ENCODE measurements around the gene SV2C.

The SV2C gene

GRCh38 chr5:76162335-76162734 lies 79.2 kb downstream of the SV2C start:
- Histone ChIP-seq H3K9ac (ENCODE audit: low read depth, low read length, poor library complexity, severe bottlenecking) (no peak overlapping the region), H3F3A (ENCODE audit: low read depth) (no peaks in the 10 kb centered on the region), H4K20me1 (ENCODE audit: insufficient read depth, low read length, poor library complexity, severe bottlenecking) (no peaks in the 10 kb centered on the region), H2AFZ (ENCODE audit: low read length) (no peak overlapping the region), H3K4me2 (ENCODE audit: low read depth, low read length, poor library complexity, severe bottlenecking) (no peak overlapping the region), H3K4me1 (ENCODE audit: insufficient read depth, low read length, poor library complexity, severe bottlenecking) (no peaks in the 10 kb centered on the region), H3K9me2 (replicated peaks; ENCODE audit: low read depth, low read length) (no peaks in the 10 kb centered on the region), H3K4me3 (ENCODE audit: low read length, poor library complexity, severe bottlenecking) (no peak overlapping the region), H3K9me3 (ENCODE audit: insufficient read depth, low read depth, low read length) (no peaks in the 10 kb centered on the region), H3K36me3 (ENCODE audit: insufficient read depth, low read length) (no peaks in the 10 kb centered on the region), H3K79me2 (ENCODE audit: insufficient read depth, low read length) (no peaks in the 10 kb centered on the region), H3K27me3 (ENCODE audit: insufficient read depth, low read length, poor library complexity, severe bottlenecking) (peaks cover under 1% of the 10 kb centered on the region)
- TF ChIP-seq CTCF (conservative IDR thresholded peaks at IDR 0.05; ENCODE audit: low read length), result no peak
- no peak for TF ChIP-seq EZH2phosphoT487 (IDR thresholded peaks at IDR 0.05; ENCODE audit: borderline replicate concordance)

GRCh38 chr5:76163111-76163628 lies 80.0 kb downstream of the SV2C start:
- Histone ChIP-seq H3K9ac (ENCODE audit: low read depth, low read length, poor library complexity, severe bottlenecking) (no peak overlapping the region), H4K20me1 (ENCODE audit: insufficient read depth, low read length, poor library complexity, severe bottlenecking) (no peaks in the 10 kb centered on the region), H3K36me3 (ENCODE audit: insufficient read depth, low read length) (no peaks in the 10 kb centered on the region), H3F3A (ENCODE audit: low read depth) (no peaks in the 10 kb centered on the region), H3K27me3 (ENCODE audit: insufficient read depth, low read length, poor library complexity, severe bottlenecking) (no peaks in the 10 kb centered on the region), H3K79me2 (ENCODE audit: insufficient read depth, low read length) (no peaks in the 10 kb centered on the region), H2AFZ (ENCODE audit: low read length) (no peak overlapping the region), H3K9me3 (ENCODE audit: insufficient read depth, low read depth, low read length) (no peaks in the 10 kb centered on the region), H3K4me3 (ENCODE audit: low read length, poor library complexity, severe bottlenecking) (no peak overlapping the region), H3K9me2 (replicated peaks; ENCODE audit: low read depth, low read length) (no peaks in the 10 kb centered on the region), H3K4me1 (ENCODE audit: insufficient read depth, low read length, poor library complexity, severe bottlenecking) (no peaks in the 10 kb centered on the region), H3K4me2 (ENCODE audit: low read depth, low read length, poor library complexity, severe bottlenecking) (no peak overlapping the region)
- TF ChIP-seq EZH2phosphoT487 (IDR thresholded peaks at IDR 0.05; ENCODE audit: borderline replicate concordance) (no peak), CTCF (conservative IDR thresholded peaks at IDR 0.05; ENCODE audit: low read length) (no peak)

DNA sequence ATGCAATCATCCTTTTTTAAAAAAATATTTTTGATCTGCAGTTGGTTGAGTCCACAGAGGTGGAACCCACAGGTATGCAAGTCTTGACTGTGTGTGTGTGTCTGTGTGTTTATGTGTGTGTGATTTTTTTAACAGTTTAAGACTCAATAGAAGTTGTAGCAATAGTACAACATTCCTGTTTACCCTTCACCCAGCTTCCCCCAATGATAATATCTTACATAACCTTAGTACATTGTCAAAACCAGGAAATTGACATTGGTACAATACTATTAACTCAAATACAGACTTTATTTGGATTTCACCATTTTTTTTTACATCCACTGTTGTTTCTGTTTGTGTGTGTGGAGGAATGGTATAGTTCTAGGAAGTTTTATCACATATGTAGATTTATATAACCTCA lies 81.8 kb downstream of the SV2C start:
- Histone ChIP-seq H4K20me1 (ENCODE audit: insufficient read depth, low read length, poor library complexity, severe bottlenecking) (no peaks in the 10 kb centered on the region), H3K4me1 (ENCODE audit: insufficient read depth, low read length, poor library complexity, severe bottlenecking) (no peaks in the 10 kb centered on the region), H3K79me2 (ENCODE audit: insufficient read depth, low read length) (no peaks in the 10 kb centered on the region), H3K9me2 (replicated peaks; ENCODE audit: low read depth, low read length) (no peaks in the 10 kb centered on the region), H3K9ac (ENCODE audit: low read depth, low read length, poor library complexity, severe bottlenecking) (no peak overlapping the region), H3K4me2 (ENCODE audit: low read depth, low read length, poor library complexity, severe bottlenecking) (no peak overlapping the region), H2AFZ (ENCODE audit: low read length) (no peak overlapping the region), H3F3A (ENCODE audit: low read depth) (no peaks in the 10 kb centered on the region), H3K27me3 (ENCODE audit: insufficient read depth, low read length, poor library complexity, severe bottlenecking) (no peaks in the 10 kb centered on the region), H3K9me3 (ENCODE audit: insufficient read depth, low read depth, low read length) (no peaks in the 10 kb centered on the region), H3K36me3 (ENCODE audit: insufficient read depth, low read length) (no peaks in the 10 kb centered on the region), H3K4me3 (ENCODE audit: low read length, poor library complexity, severe bottlenecking) (no peak overlapping the region)
- TF ChIP-seq EZH2phosphoT487 (IDR thresholded peaks at IDR 0.05; ENCODE audit: borderline replicate concordance) (no peak), CTCF (conservative IDR thresholded peaks at IDR 0.05; ENCODE audit: low read length) (no peak)

All from Loucy (cell line).